HepG2 (cell line): Measurements from ENCODE around the gene GAL3ST2. TPM values are rescaled to one million over a fixed set of nuclear protein-coding genes. Genes with fewer than 3 reads are reported as not detected.

Experiments used
- ATAC-seq: fragments of 200-7000 bp; cut with Tn5 transposase; 3 replicates; pipeline ENCODE4 v1.9.1; 2020; ENCODE audit warnings: mild to moderate bottlenecking, moderate library complexity
- BruUV-seq: library from RNA; stranded (reverse); fragments of 400-500 nt; replicated peaks from 2 replicates; lab custom pipeline; 2021; lab: Mats Ljungman, UMichigan
- CTCF ChIA-PET: fragments of 300-600 bp; formaldehyde crosslinking; extraction: SDS; loops from one replicate; lab custom pipeline; 2021; ENCODE audit warnings: low total read pairs, inconsistent platforms, low intra/inter-chr PET ratio; lab: Yijun Ruan, JAX
- POLR2A ChIA-PET: fragments of 350-600 bp; sonication (Branson Sonifier 250); formaldehyde crosslinking; loops from one replicate; lab custom pipeline; 2020; ENCODE audit warnings: antibody characterized with exemption, inconsistent platforms; lab: Yijun Ruan, JAX
- DNase-seq: peaks from one replicate; pipeline ENCODE4 v3.0.0-alpha.2; 2015; ENCODE audit warnings: low spot score
- FAIRE-seq: peaks from 3 replicates; lab custom pipeline; 2011; peaks lifted over from hg19 to GRCh38; lab: Jason Lieb, UNC
- H2AFZ ChIP-seq: one replicate; pipeline ENCODE4 v1.6.1; 2011; ENCODE audit warnings: low read length, inconsistent platforms
- H3K27ac ChIP-seq: fragments of 300-600 bp; 3 replicates; pipeline ENCODE4 v1.8.0; 2011; ENCODE audit warnings: mixed run types, mild to moderate bottlenecking, mixed read lengths, low read length, inconsistent platforms; ENCODE audit not compliant: insufficient read depth; ENCODE audit errors: extremely low read length
- H3K27me3 ChIP-seq, 2 experiments: fragments of 200-600 bp in 1 of 2; 2 replicates in 1 of 2; 3 replicates in 1 of 2; pipeline versions ENCODE4 v1.6.0 to v1.8.0; 2011; ENCODE audit warnings: low read length in 2 of 2, mild to moderate bottlenecking in 2 of 2, moderate library complexity in 2 of 2, inconsistent platforms in 1 of 2; ENCODE audit not compliant: insufficient read depth in 2 of 2, control insufficient read depth in 1 of 2
- H3K36me3 ChIP-seq, 2 experiments: fragments of 200-600 bp in 1 of 2; replicated peaks in 1 of 2; 2 replicates in 1 of 2; 3 replicates in 1 of 2; pipeline versions ENCODE4 v1.5.1 to v1.8.0; 2011; ENCODE audit warnings: low read length in 2 of 2, inconsistent platforms in 1 of 2; ENCODE audit not compliant: insufficient read depth in 2 of 2, control insufficient read depth in 1 of 2
- H3K4me1 ChIP-seq: 2 replicates; pipeline ENCODE4 v1.5.1; 2012; ENCODE audit warnings: low read length, inconsistent platforms; ENCODE audit not compliant: insufficient read depth
- H3K4me2 ChIP-seq: 2 replicates; pipeline ENCODE4 v1.6.0; 2011; ENCODE audit warnings: low read depth, low read length, inconsistent platforms
- H3K4me3 ChIP-seq, 3 experiments: fragments of 200-600 bp in 1 of 3; sonication (generic), shearing (Covaris generic) in 1 of 3; replicated peaks in 1 of 3; 2 replicates each; pipeline ENCODE4 v1.5.1; 2011 to 2016; ENCODE audit warnings: low read length in 3 of 3, inconsistent platforms in 2 of 3, low read depth in 2 of 3, mild to moderate bottlenecking in 2 of 3, control low read depth in 1 of 3, mixed read lengths in 1 of 3; ENCODE audit not compliant: insufficient read depth in 1 of 3
- H3K79me2 ChIP-seq: one replicate; pipeline ENCODE4 v1.6.1; 2011; ENCODE audit warnings: low read length, inconsistent platforms; ENCODE audit not compliant: insufficient read depth
- H3K9ac ChIP-seq: 2 replicates; pipeline ENCODE4 v1.6.0; 2011; ENCODE audit warnings: mild to moderate bottlenecking, low read depth, low read length, inconsistent platforms; ENCODE audit not compliant: insufficient read depth
- H3K9me3 ChIP-seq: 2 replicates; pipeline ENCODE4 v1.5.1; 2012; ENCODE audit warnings: mild to moderate bottlenecking, low read length
- H4K20me1 ChIP-seq: 2 replicates; pipeline ENCODE4 v1.6.0; 2011; ENCODE audit warnings: inconsistent platforms, mild to moderate bottlenecking, low read length, moderate library complexity; ENCODE audit not compliant: insufficient read depth
- AGO1 ChIP-seq: fragments of 200-400 bp; formaldehyde crosslinking; IDR thresholded peaks from 2 replicates; pipeline ENCODE4 v1.6.1; 2017; ENCODE audit warnings: mild to moderate bottlenecking, low read depth, low read length, moderate library complexity; ENCODE audit not compliant: poor library complexity, severe bottlenecking
- BORCS8-MEF2B ChIP-seq: sonication (generic); formaldehyde crosslinking; IDR thresholded peaks from 2 replicates; pipeline ENCODE4 v1.8.0; 2022; ENCODE audit warnings: mild to moderate bottlenecking, missing genetic modification reagents
- BRD4 ChIP-seq: sonication (generic); formaldehyde crosslinking; IDR thresholded peaks from 2 replicates; pipeline ENCODE4 v1.4.0; 2020; ENCODE audit warnings: missing genetic modification reagents
- IRX3 ChIP-seq: sonication (generic); formaldehyde crosslinking; IDR thresholded peaks from 2 replicates; pipeline ENCODE4 v1.8.1; 2023; ENCODE audit warnings: mild to moderate bottlenecking, low read depth, missing genetic modification reagents, borderline replicate concordance
- KDM5B ChIP-seq: sonication (generic); formaldehyde crosslinking; IDR thresholded peaks from 2 replicates; pipeline ENCODE4 v1.4.0; 2020; ENCODE audit warnings: missing genetic modification reagents, mild to moderate bottlenecking, borderline replicate concordance
- SCMH1 ChIP-seq: sonication (generic); formaldehyde crosslinking; IDR thresholded peaks from 2 replicates; pipeline ENCODE4 v1.9.0; 2021; ENCODE audit warnings: missing genetic modification reagents, mild to moderate bottlenecking, borderline replicate concordance
- SMAD1 ChIP-seq: sonication (generic); formaldehyde crosslinking; IDR thresholded peaks from 2 replicates; pipeline ENCODE4 v1.4.0; 2020; ENCODE audit warnings: missing genetic modification reagents, low read depth, mild to moderate bottlenecking, borderline replicate concordance
- ZNF484 ChIP-seq: sonication (generic); formaldehyde crosslinking; IDR thresholded peaks from 2 replicates; pipeline ENCODE4 v1.5.1; 2020; ENCODE audit warnings: mild to moderate bottlenecking, low read depth, missing genetic modification reagents, borderline replicate concordance
- ZNF556 ChIP-seq: sonication (generic); formaldehyde crosslinking; IDR thresholded peaks from 2 replicates; pipeline ENCODE4 v1.4.0; 2020; ENCODE audit warnings: mild to moderate bottlenecking, missing genetic modification reagents, borderline replicate concordance
- ZNF557 ChIP-seq: sonication (generic); formaldehyde crosslinking; IDR thresholded peaks from 2 replicates; pipeline ENCODE4 v1.4.0; 2020; ENCODE audit warnings: missing genetic modification reagents
- WGBS: methylation state at CpG from one replicate; pipeline ENCODE4 v1.1.6; 2017; ENCODE audit warnings: low lambda C conversion rate; 5-methylcytosine and 5-hydroxymethylcytosine counted together
- in situ Hi-C: cut with HindIII; loops from 2 replicates; pipeline ENCODE4 v1.10.0; 2017; ENCODE audit warnings: low pct_unique_long_range_greater_than_20kb; ENCODE audit not compliant: extremely low pct_ligation_motif_present
- intact Hi-C: fragments of 100-400 bp; cut with micrococcal nuclease; formaldehyde crosslinking; loops from one replicate; pipeline ENCODE4 v1.10.0; 2022; ENCODE audit not compliant: unreplicated experiment
- polyA plus RNA-seq, 8 experiments: library from polyadenylated mRNA; depleted of rRNA in 3 of 8; stranded (reverse) in 7 of 8; unstranded in 1 of 8; fragments of >200 nt; fragmentation: Illumina TruSeq in 4 of 8; extraction: Trizol in 4 of 8; gene quantifications; 2 replicates each; pipeline versions ENCODE4 v1.2.1 to v1.2.3, GENCODE V29; 2011 to 2016; ENCODE audit warnings: low read depth in 4 of 8, missing spikeins in 1 of 8, mixed read lengths in 1 of 8; ENCODE audit not compliant: insufficient read depth in 1 of 8
- total RNA-seq, 5 experiments: library from RNA; depleted of rRNA; stranded (reverse); fragments of >200 nt; fragmentation: Illumina TruSeq; extraction: Trizol; gene quantifications; 2 replicates each; pipeline ENCODE4 v1.2.3, GENCODE V29; 2016; ENCODE audit warnings: low read depth in 1 of 5
- TF ChIP-seq, protein P1 (sequence below): sonication (generic); formaldehyde crosslinking; IDR thresholded peaks from 2 replicates; pipeline ENCODE4 v1.8.0; 2022; ENCODE audit warnings: mild to moderate bottlenecking, missing genetic modification reagents, moderate library complexity
- TF ChIP-seq, protein P2 (sequence below): IDR thresholded peaks from 2 replicates; pipeline ENCODE4 v1.4.0; 2020; ENCODE audit warnings: mild to moderate bottlenecking, missing genetic modification reagents

Gene GAL3ST2
- total and polyA plus RNA-seq, 2 of the 13 experiments (the other 11 are each of a cell fraction or from before 2014, with no cell fraction given): 0.17 to 0.20 TPM

DNA sequence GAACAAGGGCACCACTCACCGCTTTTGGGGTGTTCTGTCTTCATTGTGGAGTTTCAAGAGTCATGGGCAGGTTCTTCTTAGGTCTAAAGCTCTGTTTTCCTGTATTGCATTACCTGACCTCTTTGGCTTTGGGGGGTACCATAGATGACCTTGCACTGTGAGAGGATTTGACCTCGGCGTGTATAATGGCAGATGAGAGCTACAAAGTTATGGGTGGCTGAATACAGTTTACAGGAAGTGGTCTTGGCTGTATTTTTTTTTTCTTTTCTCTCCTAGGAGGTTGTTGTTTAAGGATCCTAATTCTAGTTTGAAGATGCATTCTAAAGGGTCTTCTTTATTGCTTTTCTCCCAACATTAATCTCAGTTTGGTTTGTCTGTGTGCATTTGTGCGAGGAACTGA lies 11.5 kb downstream of the GAL3ST2 start:
- CTCF ChIA-PET: no interaction called here
- no peak overlapping the region for H3K4me3 ChIP-seq

More for the DNA sequence above, 11.5 kb downstream of the GAL3ST2 start:
- no peaks in the 10 kb centered on the region for H4K20me1 ChIP-seq
- BruUV-seq: no TSS peak
- no peaks in the 10 kb centered on the region for H3K36me3 ChIP-seq
- H3K9ac ChIP-seq: no peak overlapping the region
- H3K79me2 ChIP-seq: no peaks in the 10 kb centered on the region
- in situ Hi-C loops: no loop called here
- H3K4me1 ChIP-seq: peaks cover 25% of the 10 kb centered on the region
- no peaks in the 10 kb centered on the region for H3K9me3 ChIP-seq
- no peak for TF ChIP-seq BORCS8-MEF2B (CRISPR knock-in tag)
- TF ChIP-seq, protein P1, sequence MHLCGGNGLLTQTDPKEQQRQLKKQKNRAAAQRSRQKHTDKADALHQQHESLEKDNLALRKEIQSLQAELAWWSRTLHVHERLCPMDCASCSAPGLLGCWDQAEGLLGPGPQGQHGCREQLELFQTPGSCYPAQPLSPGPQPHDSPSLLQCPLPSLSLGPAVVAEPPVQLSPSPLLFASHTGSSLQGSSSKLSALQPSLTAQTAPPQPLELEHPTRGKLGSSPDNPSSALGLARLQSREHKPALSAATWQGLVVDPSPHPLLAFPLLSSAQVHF (CRISPR knock-in tag): no peak
- TF ChIP-seq, protein P2, sequence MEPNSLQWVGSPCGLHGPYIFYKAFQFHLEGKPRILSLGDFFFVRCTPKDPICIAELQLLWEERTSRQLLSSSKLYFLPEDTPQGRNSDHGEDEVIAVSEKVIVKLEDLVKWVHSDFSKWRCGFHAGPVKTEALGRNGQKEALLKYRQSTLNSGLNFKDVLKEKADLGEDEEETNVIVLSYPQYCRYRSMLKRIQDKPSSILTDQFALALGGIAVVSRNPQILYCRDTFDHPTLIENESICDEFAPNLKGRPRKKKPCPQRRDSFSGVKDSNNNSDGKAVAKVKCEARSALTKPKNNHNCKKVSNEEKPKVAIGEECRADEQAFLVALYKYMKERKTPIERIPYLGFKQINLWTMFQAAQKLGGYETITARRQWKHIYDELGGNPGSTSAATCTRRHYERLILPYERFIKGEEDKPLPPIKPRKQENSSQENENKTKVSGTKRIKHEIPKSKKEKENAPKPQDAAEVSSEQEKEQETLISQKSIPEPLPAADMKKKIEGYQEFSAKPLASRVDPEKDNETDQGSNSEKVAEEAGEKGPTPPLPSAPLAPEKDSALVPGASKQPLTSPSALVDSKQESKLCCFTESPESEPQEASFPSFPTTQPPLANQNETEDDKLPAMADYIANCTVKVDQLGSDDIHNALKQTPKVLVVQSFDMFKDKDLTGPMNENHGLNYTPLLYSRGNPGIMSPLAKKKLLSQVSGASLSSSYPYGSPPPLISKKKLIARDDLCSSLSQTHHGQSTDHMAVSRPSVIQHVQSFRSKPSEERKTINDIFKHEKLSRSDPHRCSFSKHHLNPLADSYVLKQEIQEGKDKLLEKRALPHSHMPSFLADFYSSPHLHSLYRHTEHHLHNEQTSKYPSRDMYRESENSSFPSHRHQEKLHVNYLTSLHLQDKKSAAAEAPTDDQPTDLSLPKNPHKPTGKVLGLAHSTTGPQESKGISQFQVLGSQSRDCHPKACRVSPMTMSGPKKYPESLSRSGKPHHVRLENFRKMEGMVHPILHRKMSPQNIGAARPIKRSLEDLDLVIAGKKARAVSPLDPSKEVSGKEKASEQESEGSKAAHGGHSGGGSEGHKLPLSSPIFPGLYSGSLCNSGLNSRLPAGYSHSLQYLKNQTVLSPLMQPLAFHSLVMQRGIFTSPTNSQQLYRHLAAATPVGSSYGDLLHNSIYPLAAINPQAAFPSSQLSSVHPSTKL (CRISPR knock-in tag): no peak
- TF ChIP-seq SCMH1 (CRISPR knock-in tag): no peak
- no peak for TF ChIP-seq ZNF556 (CRISPR knock-in tag)
- no peak for TF ChIP-seq IRX3 (CRISPR knock-in tag)
- TF ChIP-seq ZNF484: no peak
- no peak for TF ChIP-seq KDM5B (CRISPR knock-in tag)
- TF ChIP-seq BRD4 (CRISPR knock-in tag): no peak
- TF ChIP-seq ZNF557 (CRISPR knock-in tag): no peak
- no peak for TF ChIP-seq SMAD1 (CRISPR knock-in tag)
- no peak for TF ChIP-seq AGO1
- no peak overlapping the region for H3K4me2 ChIP-seq
- no peak overlapping the region for H3K27ac ChIP-seq
- H3K27me3 ChIP-seq: no peaks in the 10 kb centered on the region
- H2AFZ ChIP-seq: no peak overlapping the region
- ATAC-seq (no peak), DNase-seq (no peak), FAIRE-seq (no peak)
- 66% methylated on average over 4 of the region's 4 CpGs for WGBS
- intact Hi-C loops: no loop called here
- POLR2A ChIA-PET: interaction anchor here (1.0 to 12.8 kb wide), 3 partner anchors 10 to 21 kb away, joined by 3 to 100 read pairs (median 12); partner anchors contain the start of gene NEU4
